ENCODE results near the gene PALS2. TPM values are rescaled to one million over a fixed set of nuclear protein-coding genes. Genes with fewer than 3 reads are reported as not detected.

PALS2 gene
- total RNA-seq, 1 experiment from 2014 or later: 44.6 TPM

GRCh38 chr7:24555719-24556118 is 17.5 kb upstream of the PALS2 start:
- TF ChIP-seq, protein P1, sequence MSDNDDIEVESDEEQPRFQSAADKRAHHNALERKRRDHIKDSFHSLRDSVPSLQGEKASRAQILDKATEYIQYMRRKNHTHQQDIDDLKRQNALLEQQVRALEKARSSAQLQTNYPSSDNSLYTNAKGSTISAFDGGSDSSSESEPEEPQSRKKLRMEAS (IDR thresholded peaks at IDR 0.05): no peak
- no peaks in the 10 kb centered on the region for H4K20me1 ChIP-seq (ENCODE audit: insufficient read depth)
- no TSS peak for BruUV-seq (replicated peaks)
- DNase-seq (ENCODE audit: low read depth, low spot score) (no peak), ATAC-seq (no peak)
- H3K27me3 ChIP-seq (ENCODE audit: insufficient read depth, low read length): no peaks in the 10 kb centered on the region
- no peak overlapping the region for H3K4me3 ChIP-seq (replicated peaks in 1 of 2; ENCODE audit: low read depth in 1 of 2, low read length in 2 of 2)
- RAD21 ChIA-PET (ENCODE audit: low non-redundant PET in 1 of 2, low total read pairs in 2 of 2, uncharacterized antibody in 2 of 2, unreplicated experiment in 2 of 2): no interaction called here
- H3K4me1 ChIP-seq (ENCODE audit: control insufficient read depth in 1 of 2, insufficient read depth in 2 of 2, low read length in 2 of 2): no peaks in the 10 kb centered on the region
- intact Hi-C loops (cut with micrococcal nuclease): no loop called here
- H3K9ac ChIP-seq (ENCODE audit: low read length): no peak overlapping the region
- no peaks in the 10 kb centered on the region for H3K9me3 ChIP-seq (ENCODE audit: control insufficient read depth in 1 of 2, insufficient read depth in 1 of 2, low read depth in 1 of 2, low read length in 2 of 2)
- no peak overlapping the region for H2AFZ ChIP-seq (ENCODE audit: low read depth, low read length, poor library complexity, severe bottlenecking)
- no peaks in the 10 kb centered on the region for H3K79me2 ChIP-seq (ENCODE audit: insufficient read depth, low read length)
- no peaks in the 10 kb centered on the region for H3K36me3 ChIP-seq (ENCODE audit: control insufficient read depth in 1 of 2, insufficient read depth in 2 of 2, low read length in 2 of 2)
- CTCF ChIA-PET: no interaction called here
- no peaks in the 10 kb centered on the region for H3K9me2 ChIP-seq (ENCODE audit: insufficient read depth)
- POLR2A ChIA-PET: no interaction called here
- H3K27ac ChIP-seq (ENCODE audit: low read depth, low read length): no peak overlapping the region
- H3K4me2 ChIP-seq (ENCODE audit: low read length): no peak overlapping the region

- no peaks in the 10 kb centered on the region for H3K4me1 ChIP-seq (ENCODE audit: control insufficient read depth in 1 of 2, insufficient read depth in 2 of 2, low read length in 2 of 2)
- H3K79me2 ChIP-seq (ENCODE audit: insufficient read depth, low read length): no peaks in the 10 kb centered on the region
- intact Hi-C loops (cut with micrococcal nuclease): no loop called here
- no peak overlapping the region for H2AFZ ChIP-seq (ENCODE audit: low read depth, low read length, poor library complexity, severe bottlenecking)
- no peaks in the 10 kb centered on the region for H3K9me2 ChIP-seq (ENCODE audit: insufficient read depth)
- no peaks in the 10 kb centered on the region for H3K36me3 ChIP-seq (ENCODE audit: control insufficient read depth in 1 of 2, insufficient read depth in 2 of 2, low read length in 2 of 2)
- no peaks in the 10 kb centered on the region for H4K20me1 ChIP-seq (ENCODE audit: insufficient read depth)
- no peak overlapping the region for H3K27ac ChIP-seq (ENCODE audit: low read depth, low read length)
- POLR2A ChIA-PET: no interaction called here
- H3K9ac ChIP-seq (ENCODE audit: low read length): no peak overlapping the region
- CTCF ChIA-PET: no interaction called here
- ATAC-seq (no peak), DNase-seq (ENCODE audit: low read depth, low spot score) (no peak)
- no peaks in the 10 kb centered on the region for H3K9me3 ChIP-seq (ENCODE audit: control insufficient read depth in 1 of 2, insufficient read depth in 1 of 2, low read depth in 1 of 2, low read length in 2 of 2)
- no peak overlapping the region for H3K4me2 ChIP-seq (ENCODE audit: low read length)
- H3K27me3 ChIP-seq (ENCODE audit: insufficient read depth, low read length): no peaks in the 10 kb centered on the region
- TF ChIP-seq YY1 (IDR thresholded peaks at IDR 0.05; ENCODE audit: extremely low read depth, insufficient replicate concordance, low read depth, low read length): no peak
- no peak for TF ChIP-seq ATF3 (IDR thresholded peaks at IDR 0.05)
- TF ChIP-seq, protein P1 (IDR thresholded peaks at IDR 0.05): no peak
- TF ChIP-seq JUND (IDR thresholded peaks at IDR 0.05): no peak
- TF ChIP-seq ZFX (IDR thresholded peaks at IDR 0.05): no peak
- no peak for TF ChIP-seq RAD21 (IDR thresholded peaks at IDR 0.05; ENCODE audit: low read depth)
- no TSS peak for BruUV-seq (replicated peaks)
- RAD21 ChIA-PET (ENCODE audit: low non-redundant PET in 1 of 2, low total read pairs in 2 of 2, uncharacterized antibody in 2 of 2, unreplicated experiment in 2 of 2): no interaction called here
- H3K4me3 ChIP-seq (replicated peaks in 1 of 2; ENCODE audit: low read depth in 1 of 2, low read length in 2 of 2): no peak overlapping the region
Observed at GRCh38 chr7:24560772-24561171, 12.5 kb upstream of the PALS2 start.
